ENCODE data around the gene NAA40. TPM values are rescaled to one million over a fixed set of nuclear protein-coding genes. Genes with fewer than 3 reads are reported as not detected.

Gene NAA40
- total RNA-seq, 1 experiment from 2014 or later: 43.7 TPM

DNA sequence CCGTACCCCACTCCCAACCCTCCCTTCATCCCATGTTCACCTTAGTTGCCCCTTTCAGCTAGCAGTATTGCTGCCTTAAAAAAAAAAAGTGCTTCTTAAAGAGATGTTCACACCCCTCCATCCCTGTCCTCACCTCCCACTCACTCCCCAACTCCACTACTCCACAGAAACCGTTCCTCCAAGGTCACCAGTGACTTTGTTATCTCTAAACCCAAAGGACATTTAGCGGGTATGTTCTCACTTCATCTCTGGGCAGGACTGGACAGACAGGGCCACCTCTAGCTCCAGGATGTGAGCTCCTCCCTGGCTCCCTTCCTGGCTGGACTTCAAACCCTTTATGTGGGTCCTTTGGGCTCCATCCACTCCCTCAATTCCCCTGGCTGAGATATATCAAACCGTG, 15.5 kb upstream of the NAA40 start:
- POLR2A ChIA-PET: no interaction called here
- no peaks in the 10 kb centered on the region for H3K27me3 ChIP-seq (replicated peaks; ENCODE audit: control insufficient read depth, insufficient read depth, low read length)
- DNase-seq: no peak
- H3K36me3 Mint-ChIP-seq (ENCODE audit: insufficient read depth, unreplicated experiment): no peaks in the 10 kb centered on the region
- H3K27ac Mint-ChIP-seq (ENCODE audit: unreplicated experiment): no peak overlapping the region
- no peaks in the 10 kb centered on the region for H3K36me3 ChIP-seq (ENCODE audit: control insufficient read depth, insufficient read depth, low read length)
- no peaks in the 10 kb centered on the region for H3K4me1 Mint-ChIP-seq (ENCODE audit: low read depth, unreplicated experiment)
- H3K4me3 ChIP-seq (ENCODE audit: low read depth, low read length): no peak overlapping the region
- BruUV-seq (replicated peaks): no TSS peak
- H3K4me1 ChIP-seq: 0 out of 2 replicates have a peak, but pooled peaks cover under 1% of the 10 kb centered on the region
- H3K27me3 Mint-ChIP-seq (ENCODE audit: insufficient read depth, unreplicated experiment): no peaks in the 10 kb centered on the region
- TF ChIP-seq, protein P1, sequence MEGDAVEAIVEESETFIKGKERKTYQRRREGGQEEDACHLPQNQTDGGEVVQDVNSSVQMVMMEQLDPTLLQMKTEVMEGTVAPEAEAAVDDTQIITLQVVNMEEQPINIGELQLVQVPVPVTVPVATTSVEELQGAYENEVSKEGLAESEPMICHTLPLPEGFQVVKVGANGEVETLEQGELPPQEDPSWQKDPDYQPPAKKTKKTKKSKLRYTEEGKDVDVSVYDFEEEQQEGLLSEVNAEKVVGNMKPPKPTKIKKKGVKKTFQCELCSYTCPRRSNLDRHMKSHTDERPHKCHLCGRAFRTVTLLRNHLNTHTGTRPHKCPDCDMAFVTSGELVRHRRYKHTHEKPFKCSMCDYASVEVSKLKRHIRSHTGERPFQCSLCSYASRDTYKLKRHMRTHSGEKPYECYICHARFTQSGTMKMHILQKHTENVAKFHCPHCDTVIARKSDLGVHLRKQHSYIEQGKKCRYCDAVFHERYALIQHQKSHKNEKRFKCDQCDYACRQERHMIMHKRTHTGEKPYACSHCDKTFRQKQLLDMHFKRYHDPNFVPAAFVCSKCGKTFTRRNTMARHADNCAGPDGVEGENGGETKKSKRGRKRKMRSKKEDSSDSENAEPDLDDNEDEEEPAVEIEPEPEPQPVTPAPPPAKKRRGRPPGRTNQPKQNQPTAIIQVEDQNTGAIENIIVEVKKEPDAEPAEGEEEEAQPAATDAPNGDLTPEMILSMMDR (IDR thresholded peaks at IDR 0.05; ENCODE audit: insufficient read depth in 1 of 2, low read depth in 1 of 2, low read length in 1 of 2, severe bottlenecking in 1 of 2, unreplicated experiment in 1 of 2): no peak
- intact Hi-C loops (cut with micrococcal nuclease; ENCODE audit: unreplicated experiment): no loop called here
- H3K9me3 Mint-ChIP-seq (ENCODE audit: unreplicated experiment): no peaks in the 10 kb centered on the region
- no peak overlapping the region for H3K4me3 Mint-ChIP-seq (ENCODE audit: unreplicated experiment)
- CTCF ChIA-PET: no interaction called here
- H3K9me3 ChIP-seq: peaks cover 9% of the 10 kb centered on the region; the same call in 1 of the 2 replicates

DNA sequence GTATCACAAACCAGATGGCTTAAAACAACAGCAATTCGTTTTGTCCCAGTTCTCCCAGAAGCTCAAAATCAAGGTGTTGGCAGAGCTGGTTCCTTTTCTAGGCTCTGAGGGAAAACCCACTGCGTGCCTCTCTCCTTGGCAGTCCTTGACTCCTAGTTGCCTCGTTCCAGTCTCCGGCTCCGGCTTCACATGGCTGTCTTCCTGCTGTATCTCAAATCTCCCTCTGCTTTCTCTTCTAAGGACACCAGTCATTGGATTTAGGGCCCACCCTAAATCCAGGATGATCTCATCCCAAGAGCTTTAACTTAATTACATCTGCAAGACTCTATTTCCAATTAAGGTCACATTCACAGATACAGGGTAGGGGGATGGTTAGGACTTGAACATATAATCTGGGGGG, 9.2 kb upstream of the NAA40 start:
- Histone ChIP-seq H3K9me3 (no peaks in the 10 kb centered on the region), H3K27me3 (replicated peaks; ENCODE audit: control insufficient read depth, insufficient read depth, low read length) (no peaks in the 10 kb centered on the region), H3K36me3 (ENCODE audit: control insufficient read depth, insufficient read depth, low read length) (no peaks in the 10 kb centered on the region), H3K4me3 (ENCODE audit: low read depth, low read length) (no peak overlapping the region), H3K4me1 (no peaks in the 10 kb centered on the region)
- intact Hi-C loops (cut with micrococcal nuclease; ENCODE audit: unreplicated experiment): no loop called here
- no peaks in the 10 kb centered on the region for H3K9me3 Mint-ChIP-seq (ENCODE audit: unreplicated experiment)
- BruUV-seq (replicated peaks): no TSS peak
- TF ChIP-seq, protein P1 (IDR thresholded peaks at IDR 0.05; ENCODE audit: insufficient read depth in 1 of 2, low read depth in 1 of 2, low read length in 1 of 2, severe bottlenecking in 1 of 2, unreplicated experiment in 1 of 2): no peak
- H3K27ac Mint-ChIP-seq (ENCODE audit: unreplicated experiment): no peak overlapping the region
- no peaks in the 10 kb centered on the region for H3K27me3 Mint-ChIP-seq (ENCODE audit: insufficient read depth, unreplicated experiment)
- DNase-seq: no peak
- H3K36me3 Mint-ChIP-seq (ENCODE audit: insufficient read depth, unreplicated experiment): no peaks in the 10 kb centered on the region
- ChIA-PET POLR2A (interaction anchor here (0.6 kb wide), 1 partner anchor 91 kb away, joined by 5 read pairs; no protein-coding TSS in a partner anchor), CTCF (interaction anchor here (0.7 kb wide), 1 partner anchor 12 kb away, joined by 3 read pairs; no protein-coding TSS in a partner anchor)
- no peak overlapping the region for H3K4me3 Mint-ChIP-seq (ENCODE audit: unreplicated experiment)
- no peaks in the 10 kb centered on the region for H3K4me1 Mint-ChIP-seq (ENCODE audit: low read depth, unreplicated experiment)

DNA sequence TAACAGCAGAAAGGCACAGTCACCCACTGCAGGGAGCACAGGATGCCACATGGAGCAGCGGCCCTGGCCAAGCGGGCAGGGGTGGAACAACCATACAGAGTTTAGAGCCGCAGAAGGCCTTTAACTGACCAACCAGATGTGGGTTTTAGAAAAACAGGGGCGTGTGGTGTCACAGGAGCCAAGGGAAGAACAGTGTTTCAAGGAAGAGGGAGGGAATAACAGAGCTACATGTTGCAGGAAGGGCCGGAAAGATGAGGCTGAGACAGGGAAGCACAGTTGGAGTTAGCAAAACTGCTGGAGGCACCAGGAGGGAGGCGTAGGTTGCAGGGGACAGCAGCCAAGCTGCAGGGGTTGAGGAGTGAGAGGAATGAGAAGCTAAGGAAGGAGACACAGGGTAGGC, 7.8 kb upstream of the NAA40 start:
- H3K27me3 ChIP-seq (replicated peaks; ENCODE audit: control insufficient read depth, insufficient read depth, low read length): no peaks in the 10 kb centered on the region
- intact Hi-C loops (cut with micrococcal nuclease; ENCODE audit: unreplicated experiment): no loop called here
- ChIA-PET POLR2A (no interaction called here), CTCF (interaction anchor here (0.5 kb wide), 1 partner anchor 154 kb away, joined by 4 read pairs; no protein-coding TSS in a partner anchor)
- H3K4me3 Mint-ChIP-seq (ENCODE audit: unreplicated experiment): no peak overlapping the region
- no peak overlapping the region for H3K27ac Mint-ChIP-seq (ENCODE audit: unreplicated experiment)
- no peaks in the 10 kb centered on the region for H3K9me3 ChIP-seq
- peaks cover 7% of the 10 kb centered on the region for H3K4me1 Mint-ChIP-seq (ENCODE audit: low read depth, unreplicated experiment)
- no peaks in the 10 kb centered on the region for H3K4me1 ChIP-seq
- no peaks in the 10 kb centered on the region for H3K27me3 Mint-ChIP-seq (ENCODE audit: insufficient read depth, unreplicated experiment)
- H3K9me3 Mint-ChIP-seq (ENCODE audit: unreplicated experiment): no peaks in the 10 kb centered on the region
- no peaks in the 10 kb centered on the region for H3K36me3 ChIP-seq (ENCODE audit: control insufficient read depth, insufficient read depth, low read length)
- H3K4me3 ChIP-seq (ENCODE audit: low read depth, low read length): no peak overlapping the region
- no TSS peak for BruUV-seq (replicated peaks)
- TF ChIP-seq, protein P1 (IDR thresholded peaks at IDR 0.05; ENCODE audit: insufficient read depth in 1 of 2, low read depth in 1 of 2, low read length in 1 of 2, severe bottlenecking in 1 of 2, unreplicated experiment in 1 of 2): no peak
- DNase-seq: no peak
- no peaks in the 10 kb centered on the region for H3K36me3 Mint-ChIP-seq (ENCODE audit: insufficient read depth, unreplicated experiment)
